Activated naive CD4-positive, alpha-beta T cell treated with anti-CD3 and anti-CD28 coated beads, Interleukin-2, amount 10 ng/mL, durations not matched to agents 7 days and 5 days (primary cell): ENCODE data around the gene NISCH.

ENCODE experiments used
- CTCF ChIA-PET: fragments of 350-600 bp; sonication (Branson Sonifier 250); formaldehyde crosslinking; loops from one replicate; lab custom pipeline; 2021; ENCODE audit warnings: antibody characterized with exemption; lab: Charles Lee
- DNase-seq: peaks from one replicate; pipeline ENCODE4 v3.0.0-alpha.2; 2020
- H3K27ac Mint-ChIP-seq: one replicate; pipeline ENCODE4 v1.8.0; 2021; ENCODE audit warnings: mild to moderate bottlenecking, moderate library complexity, mixed read lengths
- H3K27me3 Mint-ChIP-seq: one replicate; pipeline ENCODE4 v1.8.0; 2021; ENCODE audit warnings: mild to moderate bottlenecking, mixed read lengths
- H3K36me3 Mint-ChIP-seq: one replicate; pipeline ENCODE4 v1.8.0; 2021; ENCODE audit warnings: mixed read lengths
- H3K4me1 Mint-ChIP-seq: one replicate; pipeline ENCODE4 v1.8.0; 2021; ENCODE audit warnings: mixed read lengths
- H3K4me3 Mint-ChIP-seq: one replicate; pipeline ENCODE4 v1.8.0; 2021; ENCODE audit warnings: mild to moderate bottlenecking, moderate library complexity, mixed read lengths
- H3K9me3 Mint-ChIP-seq: one replicate; pipeline ENCODE4 v1.8.0; 2021; ENCODE audit warnings: mixed read lengths

Gene NISCH

GRCh38 chr3:52431459-52432223, 23.8 kb upstream of the NISCH start:
- Mint-ChIP-seq H3K27me3 (peaks cover 44% of the 10 kb centered on the region), H3K9me3 (no peaks in the 10 kb centered on the region), H3K4me3 (no peak overlapping the region), H3K4me1 (peaks cover 2% of the 10 kb centered on the region), H3K27ac (no peak overlapping the region), H3K36me3 (no peaks in the 10 kb centered on the region)
- DNase-seq = no peak
- CTCF ChIA-PET = interaction anchor here (0.6 to 4.0 kb wide), 4 partner anchors 10 to 19 kb away, joined by 3 to 22 read pairs (median 4); no protein-coding TSS in a partner anchor

- Mint-ChIP-seq H3K36me3 (no peaks in the 10 kb centered on the region), H3K27me3 (peaks cover 44% of the 10 kb centered on the region), H3K27ac (no peak overlapping the region), H3K4me3 (no peak overlapping the region), H3K4me1 (peaks cover 2% of the 10 kb centered on the region), H3K9me3 (no peaks in the 10 kb centered on the region)
- DNase-seq = no peak
- CTCF ChIA-PET = interaction anchor here (0.9 to 4.0 kb wide), 3 partner anchors 10 to 20 kb away, joined by 3 to 22 read pairs (median 4); no protein-coding TSS in a partner anchor
Observed at GRCh38 chr3:52432225-52432624, 23.2 kb upstream of the NISCH start.

- H3K9me3 Mint-ChIP-seq = no peaks in the 10 kb centered on the region
- H3K36me3 Mint-ChIP-seq = no peaks in the 10 kb centered on the region
- no peak overlapping the region for H3K4me3 Mint-ChIP-seq
- peaks cover 45% of the 10 kb centered on the region for H3K27me3 Mint-ChIP-seq
- no peak overlapping the region for H3K27ac Mint-ChIP-seq
- peaks cover 2% of the 10 kb centered on the region for H3K4me1 Mint-ChIP-seq
- DNase-seq = no peak
- CTCF ChIA-PET = interaction anchor here (1.0 to 4.0 kb wide), 5 partner anchors 9 to 20 kb away, joined by 3 to 22 read pairs (median 4); partner anchors contain the start of gene SEMA3G
Observed at GRCh38 chr3:52432691-52433141, 22.7 kb upstream of the NISCH start.

- H3K27me3 Mint-ChIP-seq = peaks cover 38% of the 10 kb centered on the region
- no peaks in the 10 kb centered on the region for H3K9me3 Mint-ChIP-seq
- H3K36me3 Mint-ChIP-seq = no peaks in the 10 kb centered on the region
- no peak overlapping the region for H3K4me3 Mint-ChIP-seq
- H3K27ac Mint-ChIP-seq = no peak overlapping the region
- peaks cover 2% of the 10 kb centered on the region for H3K4me1 Mint-ChIP-seq
- CTCF ChIA-PET = interaction anchor here (1.0 to 4.0 kb wide), 4 partner anchors 9 to 21 kb away, joined by 3 to 22 read pairs (median 5); partner anchors contain the start of gene SEMA3G
- DNase-seq = no peak
Observed at GRCh38 chr3:52433328-52433995, 21.9 kb upstream of the NISCH start.

- no peak overlapping the region for H3K4me3 Mint-ChIP-seq
- no peak overlapping the region for H3K27ac Mint-ChIP-seq
- peaks cover 36% of the 10 kb centered on the region for H3K27me3 Mint-ChIP-seq
- H3K36me3 Mint-ChIP-seq = no peaks in the 10 kb centered on the region
- CTCF ChIA-PET = interaction anchor here (1.7 to 4.0 kb wide), 2 partner anchors 13 to 22 kb away, joined by 7 to 22 read pairs; no protein-coding TSS in a partner anchor
- H3K9me3 Mint-ChIP-seq = no peaks in the 10 kb centered on the region
- H3K4me1 Mint-ChIP-seq = peaks cover 2% of the 10 kb centered on the region
- DNase-seq = no peak
Observed at GRCh38 chr3:52433996-52434479, 21.4 kb upstream of the NISCH start.

- H3K4me3 Mint-ChIP-seq = no peak overlapping the region
- H3K36me3 Mint-ChIP-seq = no peaks in the 10 kb centered on the region
- no peak overlapping the region for H3K27ac Mint-ChIP-seq
- H3K27me3 Mint-ChIP-seq = peaks cover 40% of the 10 kb centered on the region
- H3K4me1 Mint-ChIP-seq = peaks cover 2% of the 10 kb centered on the region
- CTCF ChIA-PET = interaction anchor here (1.3 kb wide), 1 partner anchor 11 kb away, joined by 7 read pairs; the partner anchor contains the start of gene SEMA3G
- no peaks in the 10 kb centered on the region for H3K9me3 Mint-ChIP-seq
- no peak for DNase-seq
Observed at GRCh38 chr3:52434491-52435115, 20.8 kb upstream of the NISCH start.

- no peak for DNase-seq
- Mint-ChIP-seq H3K4me3 (no peak overlapping the region), H3K27me3 (peaks cover 41% of the 10 kb centered on the region), H3K36me3 (no peaks in the 10 kb centered on the region), H3K27ac (no peak overlapping the region), H3K4me1 (peaks cover 2% of the 10 kb centered on the region), H3K9me3 (no peaks in the 10 kb centered on the region)
- CTCF ChIA-PET = interaction anchor here (1.3 to 1.5 kb wide), 2 partner anchors 10 to 23 kb away, joined by 7 read pairs; partner anchors contain the start of gene SEMA3G
Observed at GRCh38 chr3:52435246-52436101, 19.9 kb upstream of the NISCH start.

GRCh38 chr3:52436500-52437149, 18.8 kb upstream of the NISCH start:
- Mint-ChIP-seq H3K36me3 (no peaks in the 10 kb centered on the region), H3K4me1 (peaks cover 2% of the 10 kb centered on the region), H3K27me3 (peaks cover 35% of the 10 kb centered on the region), H3K27ac (no peak overlapping the region), H3K9me3 (no peaks in the 10 kb centered on the region), H3K4me3 (no peak overlapping the region)
- DNase-seq = no peak
- CTCF ChIA-PET = interaction anchor here (1.3 to 1.5 kb wide), 2 partner anchors 8 to 25 kb away, joined by 6 to 7 read pairs; no protein-coding TSS in a partner anchor

GRCh38 chr3:52437326-52438103, 17.9 kb upstream of the NISCH start:
- no peaks in the 10 kb centered on the region for H3K36me3 Mint-ChIP-seq
- CTCF ChIA-PET = interaction anchor here (1.3 to 2.5 kb wide), 3 partner anchors 9 to 25 kb away, joined by 6 to 11 read pairs (median 8); no protein-coding TSS in a partner anchor
- H3K4me3 Mint-ChIP-seq = no peak overlapping the region
- H3K27ac Mint-ChIP-seq = no peak overlapping the region
- no peak for DNase-seq
- H3K27me3 Mint-ChIP-seq = peaks cover 27% of the 10 kb centered on the region
- H3K4me1 Mint-ChIP-seq = no peaks in the 10 kb centered on the region
- no peaks in the 10 kb centered on the region for H3K9me3 Mint-ChIP-seq

GRCh38 chr3:52438104-52438376, 17.4 kb upstream of the NISCH start:
- CTCF ChIA-PET = interaction anchor here (2.5 kb wide), 2 partner anchors 10 to 25 kb away, joined by 8 to 11 read pairs; no protein-coding TSS in a partner anchor
- Mint-ChIP-seq H3K27me3 (peaks cover 27% of the 10 kb centered on the region), H3K4me1 (no peaks in the 10 kb centered on the region), H3K36me3 (no peaks in the 10 kb centered on the region), H3K27ac (no peak overlapping the region), H3K9me3 (no peaks in the 10 kb centered on the region), H3K4me3 (no peak overlapping the region)
- DNase-seq = no peak

GRCh38 chr3:52438579-52439425, 16.6 kb upstream of the NISCH start:
- Mint-ChIP-seq H3K27me3 (peaks cover 30% of the 10 kb centered on the region), H3K27ac (peak overlapping the region; percentile 19), H3K36me3 (no peaks in the 10 kb centered on the region), H3K4me1 (no peaks in the 10 kb centered on the region), H3K4me3 (no peak overlapping the region), H3K9me3 (no peaks in the 10 kb centered on the region)
- CTCF ChIA-PET = interaction anchor here (0.9 to 2.5 kb wide), 5 partner anchors 8 to 207 kb away, joined by 3 to 11 read pairs (median 7); no protein-coding TSS in a partner anchor
- DNase-seq = no peak
